ENCODE measurements around the gene KRTAP10-12.

DNA sequence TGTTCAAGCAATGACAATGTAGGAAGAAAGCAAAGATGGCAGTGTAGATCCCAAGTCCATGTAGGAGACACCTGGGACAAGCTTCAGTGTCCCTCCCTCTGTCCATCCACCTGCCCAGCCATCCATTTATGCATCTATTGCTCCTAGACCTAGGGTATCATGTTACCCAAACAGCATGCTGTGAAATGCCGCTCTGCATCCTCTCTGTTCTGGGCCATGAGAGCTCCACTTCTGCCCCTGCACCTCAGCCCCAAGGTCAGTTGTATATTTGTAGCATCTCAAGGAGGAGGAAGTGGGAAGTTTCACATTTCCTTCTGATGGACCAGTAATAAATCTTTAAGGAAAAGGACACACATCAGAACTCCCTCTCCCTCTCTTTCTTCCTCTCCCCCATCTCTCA is 42.3 kb downstream of the KRTAP10-12 start:
- TF ChIP-seq RCOR1 (IDR thresholded peaks at IDR 0.05; ENCODE audit: insufficient replicate concordance, low read length) (no peak), RAD21 (IDR thresholded peaks at IDR 0.05; ENCODE audit: low read length) (no peak), POLR2A (IDR thresholded peaks at IDR 0.05; ENCODE audit: low read depth, low read length) (no peak), CHD1 (IDR thresholded peaks at IDR 0.05; ENCODE audit: low read depth, low read length) (no peak), RFX5 (IDR thresholded peaks at IDR 0.05; ENCODE audit: low read depth, low read length) (no peak), MXI1 (IDR thresholded peaks at IDR 0.05; ENCODE audit: borderline replicate concordance, low read depth, low read length) (no peak), MAFK (IDR thresholded peaks at IDR 0.05; ENCODE audit: low read depth, low read length) (no peak), MAZ (IDR thresholded peaks at IDR 0.05; ENCODE audit: borderline replicate concordance, low read depth, low read length) (no peak), BHLHE40 (IDR thresholded peaks at IDR 0.05; ENCODE audit: low read depth, low read length) (no peak), NFE2L2 (IDR thresholded peaks at IDR 0.05; ENCODE audit: low read depth, low read length) (no peak)
- TF ChIP-seq, protein P1, sequence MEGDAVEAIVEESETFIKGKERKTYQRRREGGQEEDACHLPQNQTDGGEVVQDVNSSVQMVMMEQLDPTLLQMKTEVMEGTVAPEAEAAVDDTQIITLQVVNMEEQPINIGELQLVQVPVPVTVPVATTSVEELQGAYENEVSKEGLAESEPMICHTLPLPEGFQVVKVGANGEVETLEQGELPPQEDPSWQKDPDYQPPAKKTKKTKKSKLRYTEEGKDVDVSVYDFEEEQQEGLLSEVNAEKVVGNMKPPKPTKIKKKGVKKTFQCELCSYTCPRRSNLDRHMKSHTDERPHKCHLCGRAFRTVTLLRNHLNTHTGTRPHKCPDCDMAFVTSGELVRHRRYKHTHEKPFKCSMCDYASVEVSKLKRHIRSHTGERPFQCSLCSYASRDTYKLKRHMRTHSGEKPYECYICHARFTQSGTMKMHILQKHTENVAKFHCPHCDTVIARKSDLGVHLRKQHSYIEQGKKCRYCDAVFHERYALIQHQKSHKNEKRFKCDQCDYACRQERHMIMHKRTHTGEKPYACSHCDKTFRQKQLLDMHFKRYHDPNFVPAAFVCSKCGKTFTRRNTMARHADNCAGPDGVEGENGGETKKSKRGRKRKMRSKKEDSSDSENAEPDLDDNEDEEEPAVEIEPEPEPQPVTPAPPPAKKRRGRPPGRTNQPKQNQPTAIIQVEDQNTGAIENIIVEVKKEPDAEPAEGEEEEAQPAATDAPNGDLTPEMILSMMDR (conservative IDR thresholded peaks at IDR 0.05; ENCODE audit: low read depth, low read length) = no peak
- TF ChIP-seq, protein P2, sequence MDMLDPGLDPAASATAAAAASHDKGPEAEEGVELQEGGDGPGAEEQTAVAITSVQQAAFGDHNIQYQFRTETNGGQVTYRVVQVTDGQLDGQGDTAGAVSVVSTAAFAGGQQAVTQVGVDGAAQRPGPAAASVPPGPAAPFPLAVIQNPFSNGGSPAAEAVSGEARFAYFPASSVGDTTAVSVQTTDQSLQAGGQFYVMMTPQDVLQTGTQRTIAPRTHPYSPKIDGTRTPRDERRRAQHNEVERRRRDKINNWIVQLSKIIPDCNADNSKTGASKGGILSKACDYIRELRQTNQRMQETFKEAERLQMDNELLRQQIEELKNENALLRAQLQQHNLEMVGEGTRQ (IDR thresholded peaks at IDR 0.05; ENCODE audit: low read depth, low read length) = no peak
